ENCODE measurements around the gene TMEM198.

TMEM198 gene

DNA sequence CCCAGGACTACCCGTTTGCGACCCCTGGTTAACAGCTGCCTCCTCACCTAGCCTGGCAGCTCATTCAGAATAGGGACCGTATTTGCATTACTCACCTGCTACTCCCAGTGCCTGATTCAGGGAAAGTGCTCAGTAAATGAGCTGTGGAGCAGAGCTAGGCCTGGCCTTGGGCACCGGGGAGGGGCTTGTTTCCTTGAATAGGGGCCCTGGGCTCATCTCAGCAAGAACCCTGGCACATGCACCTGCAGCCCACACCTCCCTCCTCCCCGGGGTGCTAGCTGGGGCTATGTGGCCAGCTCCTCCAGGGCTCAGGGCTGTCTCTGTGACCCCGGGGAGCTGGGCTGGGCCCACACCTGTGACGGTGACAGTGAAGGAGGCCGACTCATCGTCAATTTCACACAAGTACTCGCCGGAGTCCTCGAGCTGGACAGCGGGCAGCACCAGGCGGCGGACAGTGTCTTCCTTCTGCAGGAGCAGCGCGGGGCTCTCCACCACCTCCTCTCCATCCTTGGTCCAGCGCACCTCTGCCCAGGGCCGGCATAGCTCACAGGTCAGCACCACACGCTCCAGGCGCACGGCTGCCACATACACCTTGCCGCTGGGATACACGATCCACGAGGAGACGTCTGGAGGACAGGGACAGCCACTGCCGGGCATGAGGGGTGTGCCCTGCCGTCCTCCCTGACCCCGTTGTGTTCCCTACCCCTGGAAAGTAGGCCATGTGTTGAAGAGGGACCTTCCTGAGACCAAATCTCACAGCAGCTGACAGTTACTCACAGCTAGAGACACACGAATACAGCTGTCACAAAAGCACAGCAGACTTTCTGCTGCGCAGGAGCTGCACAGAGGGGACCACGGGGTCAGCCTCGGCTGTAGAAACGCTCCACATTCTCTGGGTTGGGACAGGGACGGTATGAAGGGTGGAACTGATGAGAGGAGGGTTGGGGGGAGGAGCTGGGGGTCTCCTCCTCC is 18.5 kb downstream of the TMEM198 start:
- Histone ChIP-seq H3K4me1 (ENCODE audit: control insufficient read depth, low read depth, low read length) (peaks cover 44% of the 10 kb centered on the region), H3K27ac (ENCODE audit: low read length) (no peak overlapping the region), H3K27me3 (ENCODE audit: control insufficient read depth, insufficient read depth, low read length) (no peaks in the 10 kb centered on the region), H3K4me3 (ENCODE audit: low read length) (no peak overlapping the region), H3K9ac (ENCODE audit: low read length) (no peak overlapping the region), H3K9me3 (ENCODE audit: control insufficient read depth, low read depth, low read length) (no peaks in the 10 kb centered on the region), H3K36me3 (ENCODE audit: control insufficient read depth, low read depth, low read length) (no peaks in the 10 kb centered on the region)

DNA sequence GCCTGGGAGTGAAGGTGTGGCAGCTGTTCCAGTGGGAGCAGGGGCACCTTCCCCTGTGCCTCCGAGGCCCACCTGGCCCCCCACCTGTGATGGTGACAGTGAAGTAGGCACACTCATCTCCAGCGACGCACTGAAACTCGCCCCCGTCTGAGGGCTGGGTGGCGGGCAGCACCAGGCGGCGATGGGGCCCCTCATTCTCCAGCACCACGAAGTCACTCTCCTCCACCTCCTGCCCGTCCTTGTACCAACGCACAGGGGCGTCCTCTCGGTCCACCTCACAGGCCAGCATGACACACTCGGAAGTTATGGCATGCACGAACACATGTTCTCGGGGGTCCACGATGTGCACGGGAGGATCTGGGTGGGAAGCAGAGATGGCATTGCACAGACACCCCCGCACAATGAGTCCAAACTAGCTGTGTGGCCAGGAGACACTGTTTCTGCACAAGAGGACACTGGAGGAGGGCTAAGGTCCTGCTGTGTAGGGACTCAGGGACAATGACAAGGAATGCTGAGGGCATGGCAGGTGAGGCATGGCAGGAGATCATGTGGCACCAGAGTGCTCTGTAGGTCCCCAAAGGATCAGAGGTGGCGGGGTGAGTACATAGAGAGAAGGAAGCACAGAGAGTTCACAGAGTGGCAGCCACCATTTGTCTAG is 19.6 kb downstream of the TMEM198 start:
- no peak overlapping the region for H3K9ac ChIP-seq (ENCODE audit: low read length)
- H3K9me3 ChIP-seq (ENCODE audit: control insufficient read depth, low read depth, low read length): no peaks in the 10 kb centered on the region
- no peaks in the 10 kb centered on the region for H3K36me3 ChIP-seq (ENCODE audit: control insufficient read depth, low read depth, low read length)
- H3K27me3 ChIP-seq (ENCODE audit: control insufficient read depth, insufficient read depth, low read length): no peaks in the 10 kb centered on the region
- no peak overlapping the region for H3K4me3 ChIP-seq (ENCODE audit: low read length)
- peaks cover 44% of the 10 kb centered on the region for H3K4me1 ChIP-seq (ENCODE audit: control insufficient read depth, low read depth, low read length)
- no peak overlapping the region for H3K27ac ChIP-seq (ENCODE audit: low read length)

DNA sequence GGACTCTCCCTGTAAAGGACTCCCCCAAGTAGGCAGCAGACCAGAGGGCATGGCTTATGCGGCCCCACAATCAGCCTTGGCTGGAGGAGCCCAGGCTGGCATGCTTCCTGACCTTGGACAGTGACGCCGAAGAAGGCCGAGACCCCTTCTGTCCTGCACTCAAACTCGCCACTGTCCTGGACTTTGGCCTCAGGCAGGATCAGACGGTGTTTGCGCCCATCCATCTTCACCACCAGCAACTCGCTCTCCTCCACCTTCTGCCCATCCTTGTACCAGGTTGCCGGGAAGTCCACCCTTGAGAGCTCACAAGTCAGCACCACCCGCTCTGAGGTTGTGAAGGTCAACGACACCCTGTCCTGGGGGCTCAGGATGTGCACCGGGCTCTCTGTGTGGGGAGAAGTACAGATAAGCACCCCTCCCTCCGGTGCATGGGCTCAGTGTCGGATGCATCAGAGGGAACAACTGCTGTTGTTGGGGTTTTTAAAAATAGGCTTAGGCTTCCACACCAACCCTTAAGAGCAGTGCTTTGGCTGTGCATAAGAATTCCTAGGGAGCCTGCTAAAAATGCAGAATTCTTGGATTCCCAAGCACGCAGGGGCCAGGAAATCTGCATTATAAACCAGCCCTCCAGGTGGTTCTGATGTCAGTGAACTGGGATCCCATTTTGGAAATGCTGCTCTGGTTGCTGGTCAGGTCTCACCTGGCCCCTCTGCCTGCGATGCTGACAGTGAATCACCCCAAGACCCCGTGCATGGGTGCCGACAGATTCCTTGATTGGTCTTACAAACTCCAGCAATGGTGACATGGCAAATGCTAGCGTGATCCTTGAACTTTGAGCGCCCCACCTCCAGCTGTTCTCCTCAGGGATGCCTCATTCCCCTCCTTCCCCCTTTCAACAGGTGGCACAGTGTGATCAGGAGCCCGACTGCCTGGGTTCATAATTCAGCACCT is 21.6 kb downstream of the TMEM198 start:
- peak overlapping the region; percentile 30 for H3K4me3 ChIP-seq (ENCODE audit: low read length)
- peaks cover 6% of the 10 kb centered on the region for H3K36me3 ChIP-seq (ENCODE audit: control insufficient read depth, low read depth, low read length)
- H3K9ac ChIP-seq (ENCODE audit: low read length): peak overlapping the region; percentile 28
- peaks cover 48% of the 10 kb centered on the region for H3K4me1 ChIP-seq (ENCODE audit: control insufficient read depth, low read depth, low read length)
- H3K27ac ChIP-seq (ENCODE audit: low read length): peak overlapping the region; percentile 70
- peaks cover 14% of the 10 kb centered on the region for H3K27me3 ChIP-seq (ENCODE audit: control insufficient read depth, insufficient read depth, low read length)
- H3K9me3 ChIP-seq (ENCODE audit: control insufficient read depth, low read depth, low read length): no peaks in the 10 kb centered on the region

DNA sequence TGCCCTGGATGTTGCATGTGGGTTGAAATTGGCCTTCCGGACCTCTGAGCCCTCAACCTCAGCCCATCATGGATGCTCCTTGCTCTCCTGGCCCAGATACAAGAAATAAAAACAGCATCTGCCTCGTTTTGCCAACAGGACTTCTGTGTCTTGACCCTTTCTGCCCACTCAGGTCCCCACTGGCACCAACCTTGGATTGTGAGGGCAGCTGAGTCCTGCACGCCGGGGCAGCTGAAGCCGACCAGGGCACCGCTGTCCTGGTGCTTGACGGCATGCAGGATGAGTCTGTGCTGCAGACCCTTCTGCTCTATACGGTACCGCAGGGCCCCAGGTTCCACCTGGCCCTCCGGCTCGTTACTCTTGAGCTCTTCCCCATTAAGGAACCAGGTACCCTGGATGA is 22.8 kb downstream of the TMEM198 start:
- Histone ChIP-seq H3K27me3 (ENCODE audit: control insufficient read depth, insufficient read depth, low read length) (peaks cover 14% of the 10 kb centered on the region), H3K36me3 (ENCODE audit: control insufficient read depth, low read depth, low read length) (peaks cover 6% of the 10 kb centered on the region), H3K9ac (ENCODE audit: low read length) (no peak overlapping the region), H3K9me3 (ENCODE audit: control insufficient read depth, low read depth, low read length) (no peaks in the 10 kb centered on the region), H3K4me3 (ENCODE audit: low read length) (no peak overlapping the region), H3K4me1 (ENCODE audit: control insufficient read depth, low read depth, low read length) (peaks cover 40% of the 10 kb centered on the region), H3K27ac (ENCODE audit: low read length) (no peak overlapping the region)

- peaks cover 6% of the 10 kb centered on the region for H3K36me3 ChIP-seq (ENCODE audit: control insufficient read depth, low read depth, low read length)
- H3K27ac ChIP-seq (ENCODE audit: low read length): no peak overlapping the region
- no peaks in the 10 kb centered on the region for H3K9me3 ChIP-seq (ENCODE audit: control insufficient read depth, low read depth, low read length)
- no peak overlapping the region for H3K4me3 ChIP-seq (ENCODE audit: low read length)
- H3K9ac ChIP-seq (ENCODE audit: low read length): no peak overlapping the region
- peaks cover 14% of the 10 kb centered on the region for H3K27me3 ChIP-seq (ENCODE audit: control insufficient read depth, insufficient read depth, low read length)
- peaks cover 40% of the 10 kb centered on the region for H3K4me1 ChIP-seq (ENCODE audit: control insufficient read depth, low read depth, low read length)
Measured at GRCh38 chr2:219567131-219567530, 23.3 kb downstream of the TMEM198 start.

DNA sequence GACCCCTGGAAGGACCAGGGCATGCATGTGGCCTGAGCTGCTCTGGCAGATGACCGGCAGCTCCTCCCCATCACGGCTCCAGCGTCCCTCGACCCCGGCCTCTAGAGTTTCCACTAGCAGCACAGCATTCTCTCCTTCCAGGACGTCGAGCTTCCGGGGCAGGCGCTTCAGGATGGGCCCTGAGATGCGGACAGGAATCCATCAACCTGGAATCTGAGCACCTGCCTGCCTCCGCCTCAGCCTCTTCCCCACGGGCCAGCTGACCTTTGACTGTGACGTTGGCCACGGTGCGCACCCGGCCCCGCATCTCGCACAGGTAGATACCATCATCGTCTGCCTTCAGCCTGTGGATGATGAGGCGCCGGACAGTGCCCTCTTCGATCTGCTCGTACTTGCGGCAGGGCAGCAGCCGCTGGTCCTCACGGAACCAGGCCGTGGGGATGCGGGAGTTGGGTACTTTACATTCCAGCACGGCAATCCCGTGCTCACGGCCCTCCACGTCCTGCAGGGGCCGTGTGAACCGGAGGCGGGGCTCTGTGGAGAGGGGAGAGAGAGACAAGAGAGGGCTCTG is 24.0 kb downstream of the TMEM198 start:
- Histone ChIP-seq H3K9me3 (ENCODE audit: control insufficient read depth, low read depth, low read length) (no peaks in the 10 kb centered on the region), H3K27ac (ENCODE audit: low read length) (no peak overlapping the region), H3K4me1 (ENCODE audit: control insufficient read depth, low read depth, low read length) (peaks cover 41% of the 10 kb centered on the region), H3K36me3 (ENCODE audit: control insufficient read depth, low read depth, low read length) (peaks cover 6% of the 10 kb centered on the region), H3K9ac (ENCODE audit: low read length) (no peak overlapping the region), H3K4me3 (ENCODE audit: low read length) (no peak overlapping the region), H3K27me3 (ENCODE audit: control insufficient read depth, insufficient read depth, low read length) (peaks cover 14% of the 10 kb centered on the region)

GRCh38 chr2:219569041-219569440 is 25.2 kb downstream of the TMEM198 start:
- H3K27me3 ChIP-seq (ENCODE audit: control insufficient read depth, insufficient read depth, low read length): peaks cover 14% of the 10 kb centered on the region
- peaks cover 36% of the 10 kb centered on the region for H3K4me1 ChIP-seq (ENCODE audit: control insufficient read depth, low read depth, low read length)
- H3K36me3 ChIP-seq (ENCODE audit: control insufficient read depth, low read depth, low read length): peaks cover 6% of the 10 kb centered on the region
- H3K9me3 ChIP-seq (ENCODE audit: control insufficient read depth, low read depth, low read length): no peaks in the 10 kb centered on the region
- H3K9ac ChIP-seq (ENCODE audit: low read length): no peak overlapping the region
- H3K27ac ChIP-seq (ENCODE audit: low read length): no peak overlapping the region
- H3K4me3 ChIP-seq (ENCODE audit: low read length): no peak overlapping the region

DNA sequence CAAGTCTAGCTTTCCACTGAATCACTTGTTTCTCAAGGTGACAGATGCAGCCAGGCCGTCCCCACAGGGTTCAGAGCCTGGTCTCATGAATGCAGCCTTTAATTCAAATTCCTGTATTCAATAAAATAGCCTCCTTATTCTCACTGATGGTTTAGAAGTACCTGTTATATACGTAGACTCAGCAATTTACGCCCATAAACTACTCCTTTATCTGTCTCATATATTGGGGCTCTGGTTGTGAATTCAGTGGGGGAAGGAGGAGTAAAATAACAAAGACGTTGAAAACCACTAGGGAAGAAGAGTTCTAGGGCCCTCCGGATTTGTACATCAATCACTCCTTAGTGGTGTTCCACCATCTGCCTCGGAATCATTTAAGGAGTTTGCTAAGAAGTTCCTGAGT is 25.8 kb downstream of the TMEM198 start:
- no peak overlapping the region for H3K9ac ChIP-seq (ENCODE audit: low read length)
- peaks cover 32% of the 10 kb centered on the region for H3K4me1 ChIP-seq (ENCODE audit: control insufficient read depth, low read depth, low read length)
- peaks cover 6% of the 10 kb centered on the region for H3K36me3 ChIP-seq (ENCODE audit: control insufficient read depth, low read depth, low read length)
- peak overlapping the region; percentile 55 for H3K4me3 ChIP-seq (ENCODE audit: low read length)
- no peaks in the 10 kb centered on the region for H3K9me3 ChIP-seq (ENCODE audit: control insufficient read depth, low read depth, low read length)
- peaks cover 14% of the 10 kb centered on the region for H3K27me3 ChIP-seq (ENCODE audit: control insufficient read depth, insufficient read depth, low read length)
- no peak overlapping the region for H3K27ac ChIP-seq (ENCODE audit: low read length)

GRCh38 chr2:219570194-219570923 is 26.5 kb downstream of the TMEM198 start:
- no peaks in the 10 kb centered on the region for H3K9me3 ChIP-seq (ENCODE audit: control insufficient read depth, low read depth, low read length)
- peaks cover 27% of the 10 kb centered on the region for H3K4me1 ChIP-seq (ENCODE audit: control insufficient read depth, low read depth, low read length)
- peaks cover 14% of the 10 kb centered on the region for H3K27me3 ChIP-seq (ENCODE audit: control insufficient read depth, insufficient read depth, low read length)
- peak overlapping the region; percentile 19 for H3K9ac ChIP-seq (ENCODE audit: low read length)
- peak overlapping the region; percentile 55 for H3K4me3 ChIP-seq (ENCODE audit: low read length)
- H3K36me3 ChIP-seq (ENCODE audit: control insufficient read depth, low read depth, low read length): peaks cover 6% of the 10 kb centered on the region
- H3K27ac ChIP-seq (ENCODE audit: low read length): no peak overlapping the region

- peaks cover 14% of the 10 kb centered on the region for H3K27me3 ChIP-seq (ENCODE audit: control insufficient read depth, insufficient read depth, low read length)
- no peak overlapping the region for H3K9ac ChIP-seq (ENCODE audit: low read length)
- no peak overlapping the region for H3K27ac ChIP-seq (ENCODE audit: low read length)
- peaks cover 21% of the 10 kb centered on the region for H3K4me1 ChIP-seq (ENCODE audit: control insufficient read depth, low read depth, low read length)
- peaks cover 6% of the 10 kb centered on the region for H3K36me3 ChIP-seq (ENCODE audit: control insufficient read depth, low read depth, low read length)
- H3K9me3 ChIP-seq (ENCODE audit: control insufficient read depth, low read depth, low read length): no peaks in the 10 kb centered on the region
- H3K4me3 ChIP-seq (ENCODE audit: low read length): peak overlapping the region; percentile 55
Measured at GRCh38 chr2:219570924-219571310, 27.1 kb downstream of the TMEM198 start.

Data from iPS-18a (cell line).